B cell (primary cell): ENCODE results near the gene LEMD2.

Experiments
- EZH2 ChIP-seq: IDR thresholded peaks from 2 replicates; pipeline ENCODE4 v1.6.1; 2012; ENCODE audit warnings: borderline replicate concordance, low read depth, mild to moderate bottlenecking, moderate library complexity, low read length; ENCODE audit not compliant: insufficient read depth, poor library complexity, severe bottlenecking
- TF ChIP-seq, protein P1 (sequence below): fragments of 200-600 bp; IDR thresholded peaks from one replicate; pipeline ENCODE4 v1.8.0; 2022; ENCODE audit warnings: antibody characterized with exemption, mild to moderate bottlenecking

- TF ChIP-seq, protein P1, sequence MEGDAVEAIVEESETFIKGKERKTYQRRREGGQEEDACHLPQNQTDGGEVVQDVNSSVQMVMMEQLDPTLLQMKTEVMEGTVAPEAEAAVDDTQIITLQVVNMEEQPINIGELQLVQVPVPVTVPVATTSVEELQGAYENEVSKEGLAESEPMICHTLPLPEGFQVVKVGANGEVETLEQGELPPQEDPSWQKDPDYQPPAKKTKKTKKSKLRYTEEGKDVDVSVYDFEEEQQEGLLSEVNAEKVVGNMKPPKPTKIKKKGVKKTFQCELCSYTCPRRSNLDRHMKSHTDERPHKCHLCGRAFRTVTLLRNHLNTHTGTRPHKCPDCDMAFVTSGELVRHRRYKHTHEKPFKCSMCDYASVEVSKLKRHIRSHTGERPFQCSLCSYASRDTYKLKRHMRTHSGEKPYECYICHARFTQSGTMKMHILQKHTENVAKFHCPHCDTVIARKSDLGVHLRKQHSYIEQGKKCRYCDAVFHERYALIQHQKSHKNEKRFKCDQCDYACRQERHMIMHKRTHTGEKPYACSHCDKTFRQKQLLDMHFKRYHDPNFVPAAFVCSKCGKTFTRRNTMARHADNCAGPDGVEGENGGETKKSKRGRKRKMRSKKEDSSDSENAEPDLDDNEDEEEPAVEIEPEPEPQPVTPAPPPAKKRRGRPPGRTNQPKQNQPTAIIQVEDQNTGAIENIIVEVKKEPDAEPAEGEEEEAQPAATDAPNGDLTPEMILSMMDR: no peak
- no peak for TF ChIP-seq EZH2
Observed at GRCh38 chr6:33739571-33739970, 49.4 kb downstream of the LEMD2 start.
